HG03159 (cell line): ENCODE measurements around the gene SNRNP25.
"Not testable (repeated sequence)": the region's sequence is repeated elsewhere in the genome, so short reads cannot be mapped to it uniquely, and the experiment has no call there.

ENCODE experiments used
- ATAC-seq: cut with Tn5 transposase; IDR thresholded peaks from one replicate; pipeline ENCODE4 v1.9.1; 2021; ENCODE audit warnings: mild to moderate bottlenecking, moderate library complexity; ENCODE audit not compliant: unreplicated experiment

The SNRNP25 gene

GRCh38 chr16:53346-54236 lies at the start of gene SNRNP25, which contains the start of gene POLR3K:
TSS of gene SNRNP25 (plus strand) at chr16:53828. CDS start at chr16:54017, 189 bp downstream.
TSS of gene POLR3K (minus strand) at chr16:53608. CDS start at chr16:53586, 22 bp downstream.
- peak; percentile 91 for ATAC-seq

GRCh38 chr16:9903-10665 lies 43.5 kb upstream of the SNRNP25 start:
- ATAC-seq, result no peak

- not testable (repeated sequence) for ATAC-seq
These were observed 42.9 kb upstream of the SNRNP25 start for GRCh38 chr16:10772-11171.

- ATAC-seq, result not testable (repeated sequence)
These were observed 36.4 kb upstream of the SNRNP25 start for GRCh38 chr16:17062-17765.

- ATAC-seq, result not testable (repeated sequence)
These were observed 32.7 kb upstream of the SNRNP25 start for GRCh38 chr16:20886-21285.

- not testable (repeated sequence) for ATAC-seq
These were observed 29.5 kb upstream of the SNRNP25 start for GRCh38 chr16:24151-24550.

GRCh38 chr16:25926-26348 lies 27.7 kb upstream of the SNRNP25 start:
- not testable (repeated sequence) for ATAC-seq

GRCh38 chr16:30627-31026 lies 23.0 kb upstream of the SNRNP25 start:
- not testable (repeated sequence) for ATAC-seq

GRCh38 chr16:33154-33876 lies 20.3 kb upstream of the SNRNP25 start:
- not testable (repeated sequence) for ATAC-seq

- ATAC-seq, result no peak
These were observed 19.6 kb upstream of the SNRNP25 start for GRCh38 chr16:33877-34647.

GRCh38 chr16:34648-34987 lies 19.0 kb upstream of the SNRNP25 start:
- ATAC-seq, result no peak

- no peak for ATAC-seq
These were observed 18.5 kb upstream of the SNRNP25 start for GRCh38 chr16:35011-35677.

- no peak for ATAC-seq
These were observed 17.8 kb upstream of the SNRNP25 start for GRCh38 chr16:35678-36305.

GRCh38 chr16:36336-36984 lies 17.2 kb upstream of the SNRNP25 start:
- ATAC-seq, result no peak

- no peak for ATAC-seq
These were observed 16.1 kb upstream of the SNRNP25 start for GRCh38 chr16:37511-37910.

GRCh38 chr16:38206-38605 lies 15.4 kb upstream of the SNRNP25 start:
- not testable (repeated sequence) for ATAC-seq

- ATAC-seq, result peak; percentile 70
These were observed 14.4 kb upstream of the SNRNP25 start for GRCh38 chr16:38941-39892.
